WTC11 (cell line): ENCODE data around the gene PMM1. TPM values are rescaled to one million over a fixed set of nuclear protein-coding genes. Genes with fewer than 3 reads are reported as not detected.
A peak's percentile ranks its signal among the peaks of the same experiment; 100 is the strongest.

ENCODE experiments used
- ATAC-seq: fragments of 200-7000 bp; cut with Tn5 transposase; 2 replicates; pipeline ENCODE4 v1.10.0; 2021; ENCODE audit warnings: mild to moderate bottlenecking, moderate library complexity
- CTCF ChIA-PET: fragments of 300-600 bp; sonication (Branson Sonifier 250); formaldehyde crosslinking; loops from one replicate; lab custom pipeline; 2021; ENCODE audit warnings: antibody characterized with exemption; lab: Charles Lee
- POLR2A ChIA-PET: fragments of 350-600 bp; sonication (Branson Sonifier 250); formaldehyde crosslinking; loops from one replicate; lab custom pipeline; 2021; ENCODE audit warnings: antibody characterized with exemption; lab: Charles Lee
- DNase-seq: peaks from one replicate; pipeline ENCODE4 v3.0.0; 2021; ENCODE audit warnings: low spot score
- H3K27ac Mint-ChIP-seq: 2 replicates; pipeline ENCODE4 v1.8.0; 2021; ENCODE audit warnings: mixed read lengths
- H3K27me3 Mint-ChIP-seq: 2 replicates; pipeline ENCODE4 v1.8.0; 2021; ENCODE audit warnings: low read depth, mild to moderate bottlenecking, moderate library complexity, mixed read lengths
- H3K36me3 Mint-ChIP-seq: 2 replicates; pipeline ENCODE4 v1.8.0; 2021; ENCODE audit warnings: mixed read lengths
- H3K4me1 Mint-ChIP-seq: 2 replicates; pipeline ENCODE4 v1.8.0; 2022; ENCODE audit warnings: mixed read lengths
- H3K4me3 Mint-ChIP-seq: 2 replicates; pipeline ENCODE4 v1.8.0; 2021; ENCODE audit warnings: mild to moderate bottlenecking, moderate library complexity, mixed read lengths
- H3K9me3 Mint-ChIP-seq: 2 replicates; pipeline ENCODE4 v1.8.0; 2021; ENCODE audit warnings: mixed read lengths
- ATF1 ChIP-seq: sonication (generic); formaldehyde crosslinking; IDR thresholded peaks from 2 replicates; pipeline ENCODE4 v1.8.1; 2023; ENCODE audit warnings: mild to moderate bottlenecking, moderate library complexity, missing genetic modification reagents
- ELF4 ChIP-seq: sonication (generic); formaldehyde crosslinking; IDR thresholded peaks from 2 replicates; pipeline ENCODE4 v1.8.1; 2022; ENCODE audit warnings: low read depth, mild to moderate bottlenecking, moderate library complexity, missing genetic modification reagents
- FOXP1 ChIP-seq: sonication (generic); formaldehyde crosslinking; IDR thresholded peaks from 2 replicates; pipeline ENCODE4 v1.8.0; 2022; ENCODE audit warnings: missing genetic modification reagents, mild to moderate bottlenecking, moderate library complexity, borderline replicate concordance
- GRHL2 ChIP-seq: fragments of 250-450 bp; sonication (Bioruptor Pico); IDR thresholded peaks from 2 replicates; pipeline ENCODE4 v1.8.0; 2022; ENCODE audit warnings: mild to moderate bottlenecking, moderate library complexity; ENCODE audit not compliant: insufficient replicate concordance, severe bottlenecking
- JUN ChIP-seq: sonication (generic); formaldehyde crosslinking; IDR thresholded peaks from 2 replicates; pipeline ENCODE4 v1.8.0; 2023; ENCODE audit warnings: mild to moderate bottlenecking, missing genetic modification reagents
- NFYB ChIP-seq: sonication (generic); formaldehyde crosslinking; conservative IDR thresholded peaks from 2 replicates; pipeline ENCODE4 v1.8.0; 2022; ENCODE audit warnings: low read depth, missing genetic modification reagents
- NR2C2 ChIP-seq: sonication (generic); formaldehyde crosslinking; IDR thresholded peaks from 2 replicates; pipeline ENCODE4 v1.8.0; 2022; ENCODE audit warnings: mild to moderate bottlenecking, missing genetic modification reagents
- RORB ChIP-seq: fragments of 250-450 bp; sonication (Bioruptor Pico); IDR thresholded peaks from 2 replicates; pipeline ENCODE4 v1.9.0; 2021; ENCODE audit warnings: mild to moderate bottlenecking
- TCF7 ChIP-seq: sonication (generic); formaldehyde crosslinking; IDR thresholded peaks from 2 replicates; pipeline ENCODE4 v1.8.0; 2022; ENCODE audit warnings: mild to moderate bottlenecking, low read depth, missing genetic modification reagents, moderate library complexity
- ZBTB21 ChIP-seq: sonication (generic); formaldehyde crosslinking; IDR thresholded peaks from 2 replicates; pipeline ENCODE4 v1.8.1; 2023; ENCODE audit warnings: mild to moderate bottlenecking, missing genetic modification reagents, borderline replicate concordance
- ZNF232 ChIP-seq: sonication (generic); formaldehyde crosslinking; IDR thresholded peaks from 2 replicates; pipeline ENCODE4 v1.8.0; 2022; ENCODE audit warnings: mild to moderate bottlenecking, missing genetic modification reagents
- ZNF396 ChIP-seq: fragments of 250-450 bp; sonication (Bioruptor Pico); IDR thresholded peaks from 2 replicates; pipeline ENCODE4 v1.8.0; 2021; ENCODE audit warnings: mild to moderate bottlenecking, moderate library complexity, borderline replicate concordance
- total RNA-seq: library from RNA; stranded (reverse); gene quantifications from 3 replicates; pipeline ENCODE4 v1.2.3, GENCODE V29; 2021
- TF ChIP-seq, protein P1 (sequence below): sonication (generic); formaldehyde crosslinking; IDR thresholded peaks from 2 replicates; pipeline ENCODE4 v1.8.0; 2023; ENCODE audit warnings: missing genetic modification reagents
- TF ChIP-seq, protein P2 (sequence below): sonication (generic); formaldehyde crosslinking; IDR thresholded peaks from 2 replicates; pipeline ENCODE4 v1.8.1; 2023; ENCODE audit warnings: mild to moderate bottlenecking, missing genetic modification reagents
- TF ChIP-seq, protein P3 (sequence below): sonication (generic); formaldehyde crosslinking; IDR thresholded peaks from 2 replicates; pipeline ENCODE4 v1.8.1; 2022; ENCODE audit warnings: missing genetic modification reagents, borderline replicate concordance
- TF ChIP-seq, protein P4 (sequence below): fragments of 250-450 bp; sonication (Bioruptor Pico); IDR thresholded peaks from 2 replicates; pipeline ENCODE4 v1.9.0; 2021; ENCODE audit warnings: mild to moderate bottlenecking
- TF ChIP-seq, protein P5 (sequence below): sonication (generic); formaldehyde crosslinking; IDR thresholded peaks from 2 replicates; pipeline ENCODE4 v1.8.1; 2023; ENCODE audit warnings: mild to moderate bottlenecking, missing genetic modification reagents, borderline replicate concordance
- TF ChIP-seq, protein P6 (sequence below): sonication (generic); formaldehyde crosslinking; IDR thresholded peaks from 2 replicates; pipeline ENCODE4 v1.8.0; 2022; ENCODE audit warnings: mild to moderate bottlenecking, missing genetic modification reagents
- TF ChIP-seq, protein P7 (sequence below): sonication (generic); formaldehyde crosslinking; IDR thresholded peaks from 2 replicates; pipeline ENCODE4 v1.8.1; 2022; ENCODE audit warnings: low read depth, missing genetic modification reagents, borderline replicate concordance

Gene PMM1
- total RNA-seq, 1 experiment from 2014 or later, result 15.7 TPM

DNA sequence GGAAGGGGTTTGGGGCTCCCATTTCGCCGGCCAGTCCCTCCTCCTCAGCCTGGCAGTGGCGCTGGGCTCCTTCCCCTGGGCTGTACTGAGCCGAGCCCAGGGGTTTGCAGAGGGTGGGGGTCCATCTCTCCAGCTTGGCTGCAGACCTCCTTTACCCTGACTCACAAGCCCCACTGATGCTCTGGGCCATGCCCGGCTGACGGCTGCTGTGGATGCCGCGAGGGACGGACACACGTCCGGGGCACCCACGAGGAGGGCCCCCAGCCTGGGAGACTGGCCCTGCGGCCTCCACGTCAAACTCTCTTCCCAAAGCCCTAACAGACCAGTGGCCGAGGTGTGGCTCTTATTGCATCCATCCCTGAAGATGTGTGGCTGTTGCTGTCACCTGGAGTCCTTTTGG is 14.1 kb downstream of the PMM1 start:
- H3K27me3 Mint-ChIP-seq, result no peaks in the 10 kb centered on the region
- no peak for DNase-seq
- POLR2A ChIA-PET, result no interaction called here

DNA sequence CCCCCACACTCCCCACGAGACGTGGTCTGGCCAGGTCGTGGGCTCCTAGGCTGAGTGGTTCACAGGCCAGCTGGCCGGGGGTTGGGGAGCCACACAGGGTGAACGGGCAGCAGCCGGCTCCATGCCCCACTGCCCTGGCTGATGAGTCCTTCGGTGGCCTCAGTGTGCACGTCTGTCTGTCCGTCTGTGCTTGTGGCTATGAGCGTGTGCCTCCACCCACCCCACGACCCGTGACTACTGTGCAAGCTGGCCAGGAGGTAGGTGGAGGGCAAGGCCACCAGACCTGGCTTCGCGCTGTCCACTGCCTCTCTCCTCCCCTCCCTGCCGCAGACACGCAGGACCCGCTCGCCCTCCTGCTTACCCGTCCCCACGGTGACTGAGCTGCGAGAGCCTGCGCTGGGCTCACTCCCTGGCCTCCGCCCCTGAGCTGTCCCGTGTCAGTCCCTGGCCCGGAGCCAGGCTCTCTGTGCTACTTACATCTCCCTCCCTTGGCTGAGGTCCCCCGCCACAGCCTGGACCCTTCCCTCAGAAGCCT is 14.7 kb downstream of the PMM1 start:
- ATAC-seq (no peak), DNase-seq (no peak)
- Mint-ChIP-seq H3K36me3 (no peaks in the 10 kb centered on the region), H3K9me3 (no peaks in the 10 kb centered on the region), H3K4me1 (no peaks in the 10 kb centered on the region), H3K27ac (no peak overlapping the region), H3K4me3 (no peak overlapping the region), H3K27me3 (no peaks in the 10 kb centered on the region)
- TF ChIP-seq TCF7, result 0 out of 2 replicates have a peak, but pooled peaks have one; percentile 30
- TF ChIP-seq, protein P1, sequence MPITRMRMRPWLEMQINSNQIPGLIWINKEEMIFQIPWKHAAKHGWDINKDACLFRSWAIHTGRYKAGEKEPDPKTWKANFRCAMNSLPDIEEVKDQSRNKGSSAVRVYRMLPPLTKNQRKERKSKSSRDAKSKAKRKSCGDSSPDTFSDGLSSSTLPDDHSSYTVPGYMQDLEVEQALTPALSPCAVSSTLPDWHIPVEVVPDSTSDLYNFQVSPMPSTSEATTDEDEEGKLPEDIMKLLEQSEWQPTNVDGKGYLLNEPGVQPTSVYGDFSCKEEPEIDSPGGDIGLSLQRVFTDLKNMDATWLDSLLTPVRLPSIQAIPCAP (CRISPR knock-in tag), result no peak
- ChIA-PET CTCF (interaction anchor here (3.5 kb wide), 1 partner anchor 16 kb away, joined by 53 read pairs; the partner anchor contains the start of gene PMM1), POLR2A (no interaction called here)

More for the DNA sequence above, 14.1 kb downstream of the PMM1 start:
- H3K9me3 Mint-ChIP-seq, result no peaks in the 10 kb centered on the region
- no peak overlapping the region for H3K4me3 Mint-ChIP-seq
- no peak overlapping the region for H3K27ac Mint-ChIP-seq
- TF ChIP-seq, protein P2, sequence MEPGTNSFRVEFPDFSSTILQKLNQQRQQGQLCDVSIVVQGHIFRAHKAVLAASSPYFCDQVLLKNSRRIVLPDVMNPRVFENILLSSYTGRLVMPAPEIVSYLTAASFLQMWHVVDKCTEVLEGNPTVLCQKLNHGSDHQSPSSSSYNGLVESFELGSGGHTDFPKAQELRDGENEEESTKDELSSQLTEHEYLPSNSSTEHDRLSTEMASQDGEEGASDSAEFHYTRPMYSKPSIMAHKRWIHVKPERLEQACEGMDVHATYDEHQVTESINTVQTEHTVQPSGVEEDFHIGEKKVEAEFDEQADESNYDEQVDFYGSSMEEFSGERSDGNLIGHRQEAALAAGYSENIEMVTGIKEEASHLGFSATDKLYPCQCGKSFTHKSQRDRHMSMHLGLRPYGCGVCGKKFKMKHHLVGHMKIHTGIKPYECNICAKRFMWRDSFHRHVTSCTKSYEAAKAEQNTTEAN (CRISPR knock-in tag), result no peak
- TF ChIP-seq JUN (CRISPR knock-in tag) (no peak), FOXP1 (CRISPR knock-in tag) (no peak), RORB (CRISPR knock-in tag) (no peak), NFYB (no peak)
- TF ChIP-seq, protein P3, sequence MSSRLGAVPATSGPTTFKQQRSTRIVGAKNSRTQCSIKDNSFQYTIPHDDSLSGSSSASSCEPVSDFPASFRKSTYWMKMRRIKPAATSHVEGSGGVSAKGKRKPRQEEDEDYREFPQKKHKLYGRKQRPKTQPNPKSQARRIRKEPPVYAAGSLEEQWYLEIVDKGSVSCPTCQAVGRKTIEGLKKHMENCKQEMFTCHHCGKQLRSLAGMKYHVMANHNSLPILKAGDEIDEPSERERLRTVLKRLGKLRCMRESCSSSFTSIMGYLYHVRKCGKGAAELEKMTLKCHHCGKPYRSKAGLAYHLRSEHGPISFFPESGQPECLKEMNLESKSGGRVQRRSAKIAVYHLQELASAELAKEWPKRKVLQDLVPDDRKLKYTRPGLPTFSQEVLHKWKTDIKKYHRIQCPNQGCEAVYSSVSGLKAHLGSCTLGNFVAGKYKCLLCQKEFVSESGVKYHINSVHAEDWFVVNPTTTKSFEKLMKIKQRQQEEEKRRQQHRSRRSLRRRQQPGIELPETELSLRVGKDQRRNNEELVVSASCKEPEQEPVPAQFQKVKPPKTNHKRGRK, result no peak
- TF ChIP-seq, protein P4, sequence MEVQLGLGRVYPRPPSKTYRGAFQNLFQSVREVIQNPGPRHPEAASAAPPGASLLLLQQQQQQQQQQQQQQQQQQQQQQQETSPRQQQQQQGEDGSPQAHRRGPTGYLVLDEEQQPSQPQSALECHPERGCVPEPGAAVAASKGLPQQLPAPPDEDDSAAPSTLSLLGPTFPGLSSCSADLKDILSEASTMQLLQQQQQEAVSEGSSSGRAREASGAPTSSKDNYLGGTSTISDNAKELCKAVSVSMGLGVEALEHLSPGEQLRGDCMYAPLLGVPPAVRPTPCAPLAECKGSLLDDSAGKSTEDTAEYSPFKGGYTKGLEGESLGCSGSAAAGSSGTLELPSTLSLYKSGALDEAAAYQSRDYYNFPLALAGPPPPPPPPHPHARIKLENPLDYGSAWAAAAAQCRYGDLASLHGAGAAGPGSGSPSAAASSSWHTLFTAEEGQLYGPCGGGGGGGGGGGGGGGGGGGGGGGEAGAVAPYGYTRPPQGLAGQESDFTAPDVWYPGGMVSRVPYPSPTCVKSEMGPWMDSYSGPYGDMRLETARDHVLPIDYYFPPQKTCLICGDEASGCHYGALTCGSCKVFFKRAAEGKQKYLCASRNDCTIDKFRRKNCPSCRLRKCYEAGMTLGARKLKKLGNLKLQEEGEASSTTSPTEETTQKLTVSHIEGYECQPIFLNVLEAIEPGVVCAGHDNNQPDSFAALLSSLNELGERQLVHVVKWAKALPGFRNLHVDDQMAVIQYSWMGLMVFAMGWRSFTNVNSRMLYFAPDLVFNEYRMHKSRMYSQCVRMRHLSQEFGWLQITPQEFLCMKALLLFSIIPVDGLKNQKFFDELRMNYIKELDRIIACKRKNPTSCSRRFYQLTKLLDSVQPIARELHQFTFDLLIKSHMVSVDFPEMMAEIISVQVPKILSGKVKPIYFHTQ (CRISPR knock-in tag), result no peak
- TF ChIP-seq, all 79 proteins: peak for 0
- no peaks in the 10 kb centered on the region for H3K4me1 Mint-ChIP-seq
- CTCF ChIA-PET, result interaction anchor here (3.5 kb wide), 1 partner anchor 15 kb away, joined by 53 read pairs; the partner anchor contains the start of gene PMM1
- no peak for ATAC-seq
- no peaks in the 10 kb centered on the region for H3K36me3 Mint-ChIP-seq

DNA sequence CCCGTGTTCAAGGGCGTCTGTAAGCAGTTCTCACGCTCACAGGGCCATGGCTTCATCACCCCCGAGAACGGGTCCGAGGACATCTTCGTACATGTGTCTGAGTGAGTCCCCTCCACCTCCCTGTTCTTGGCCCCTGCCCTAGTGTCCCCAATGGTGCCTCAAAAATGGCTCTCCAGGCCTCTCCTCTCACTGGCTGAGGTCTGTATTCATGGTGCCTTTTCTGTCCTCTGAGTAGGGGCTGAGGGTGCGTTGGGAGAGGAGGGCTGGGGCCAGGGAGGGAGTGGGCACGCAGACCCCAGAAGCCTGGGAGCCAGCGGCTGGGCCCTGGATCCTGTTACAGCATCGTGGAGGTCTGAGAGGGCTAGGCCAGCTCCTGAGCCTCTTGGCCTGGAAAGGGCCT is 16.0 kb downstream of the PMM1 start:
- no peaks in the 10 kb centered on the region for H3K36me3 Mint-ChIP-seq
- no peak overlapping the region for H3K4me3 Mint-ChIP-seq
- ATAC-seq, result no peak
- H3K27me3 Mint-ChIP-seq, result peaks cover 4% of the 10 kb centered on the region; the same call in 1 of the 2 replicates
- no peak overlapping the region for H3K27ac Mint-ChIP-seq
- H3K9me3 Mint-ChIP-seq, result no peaks in the 10 kb centered on the region
- ChIA-PET CTCF (interaction anchor here (1.1 to 2.0 kb wide), 3 partner anchors 24 to 93 kb away, joined by 3 to 5 read pairs (median 3); no protein-coding TSS in a partner anchor), POLR2A (no interaction called here)
- H3K4me1 Mint-ChIP-seq, result no peaks in the 10 kb centered on the region
- DNase-seq, result no peak
- TF ChIP-seq, protein P5, sequence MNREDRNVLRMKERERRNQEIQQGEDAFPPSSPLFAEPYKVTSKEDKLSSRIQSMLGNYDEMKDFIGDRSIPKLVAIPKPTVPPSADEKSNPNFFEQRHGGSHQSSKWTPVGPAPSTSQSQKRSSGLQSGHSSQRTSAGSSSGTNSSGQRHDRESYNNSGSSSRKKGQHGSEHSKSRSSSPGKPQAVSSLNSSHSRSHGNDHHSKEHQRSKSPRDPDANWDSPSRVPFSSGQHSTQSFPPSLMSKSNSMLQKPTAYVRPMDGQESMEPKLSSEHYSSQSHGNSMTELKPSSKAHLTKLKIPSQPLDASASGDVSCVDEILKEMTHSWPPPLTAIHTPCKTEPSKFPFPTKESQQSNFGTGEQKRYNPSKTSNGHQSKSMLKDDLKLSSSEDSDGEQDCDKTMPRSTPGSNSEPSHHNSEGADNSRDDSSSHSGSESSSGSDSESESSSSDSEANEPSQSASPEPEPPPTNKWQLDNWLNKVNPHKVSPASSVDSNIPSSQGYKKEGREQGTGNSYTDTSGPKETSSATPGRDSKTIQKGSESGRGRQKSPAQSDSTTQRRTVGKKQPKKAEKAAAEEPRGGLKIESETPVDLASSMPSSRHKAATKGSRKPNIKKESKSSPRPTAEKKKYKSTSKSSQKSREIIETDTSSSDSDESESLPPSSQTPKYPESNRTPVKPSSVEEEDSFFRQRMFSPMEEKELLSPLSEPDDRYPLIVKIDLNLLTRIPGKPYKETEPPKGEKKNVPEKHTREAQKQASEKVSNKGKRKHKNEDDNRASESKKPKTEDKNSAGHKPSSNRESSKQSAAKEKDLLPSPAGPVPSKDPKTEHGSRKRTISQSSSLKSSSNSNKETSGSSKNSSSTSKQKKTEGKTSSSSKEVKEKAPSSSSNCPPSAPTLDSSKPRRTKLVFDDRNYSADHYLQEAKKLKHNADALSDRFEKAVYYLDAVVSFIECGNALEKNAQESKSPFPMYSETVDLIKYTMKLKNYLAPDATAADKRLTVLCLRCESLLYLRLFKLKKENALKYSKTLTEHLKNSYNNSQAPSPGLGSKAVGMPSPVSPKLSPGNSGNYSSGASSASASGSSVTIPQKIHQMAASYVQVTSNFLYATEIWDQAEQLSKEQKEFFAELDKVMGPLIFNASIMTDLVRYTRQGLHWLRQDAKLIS (CRISPR knock-in tag), result no peak
- no peak for TF ChIP-seq ATF1
- TF ChIP-seq ELF4 (CRISPR knock-in tag), result no peak
- TF ChIP-seq GRHL2, result no peak
- no peak for TF ChIP-seq ZBTB21 (CRISPR knock-in tag)
- no peak for TF ChIP-seq NR2C2 (CRISPR knock-in tag)
- TF ChIP-seq, protein P6, sequence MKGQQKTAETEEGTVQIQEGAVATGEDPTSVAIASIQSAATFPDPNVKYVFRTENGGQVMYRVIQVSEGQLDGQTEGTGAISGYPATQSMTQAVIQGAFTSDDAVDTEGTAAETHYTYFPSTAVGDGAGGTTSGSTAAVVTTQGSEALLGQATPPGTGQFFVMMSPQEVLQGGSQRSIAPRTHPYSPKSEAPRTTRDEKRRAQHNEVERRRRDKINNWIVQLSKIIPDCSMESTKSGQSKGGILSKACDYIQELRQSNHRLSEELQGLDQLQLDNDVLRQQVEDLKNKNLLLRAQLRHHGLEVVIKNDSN (CRISPR knock-in tag), result no peak
- no peak for TF ChIP-seq ZNF396 (CRISPR knock-in tag)
- TF ChIP-seq, protein P7, sequence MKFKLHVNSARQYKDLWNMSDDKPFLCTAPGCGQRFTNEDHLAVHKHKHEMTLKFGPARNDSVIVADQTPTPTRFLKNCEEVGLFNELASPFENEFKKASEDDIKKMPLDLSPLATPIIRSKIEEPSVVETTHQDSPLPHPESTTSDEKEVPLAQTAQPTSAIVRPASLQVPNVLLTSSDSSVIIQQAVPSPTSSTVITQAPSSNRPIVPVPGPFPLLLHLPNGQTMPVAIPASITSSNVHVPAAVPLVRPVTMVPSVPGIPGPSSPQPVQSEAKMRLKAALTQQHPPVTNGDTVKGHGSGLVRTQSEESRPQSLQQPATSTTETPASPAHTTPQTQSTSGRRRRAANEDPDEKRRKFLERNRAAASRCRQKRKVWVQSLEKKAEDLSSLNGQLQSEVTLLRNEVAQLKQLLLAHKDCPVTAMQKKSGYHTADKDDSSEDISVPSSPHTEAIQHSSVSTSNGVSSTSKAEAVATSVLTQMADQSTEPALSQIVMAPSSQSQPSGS (CRISPR knock-in tag), result no peak
- TF ChIP-seq ZNF232 (CRISPR knock-in tag), result no peak
